ENCODE results near the gene LHFPL6.

Gene LHFPL6

DNA sequence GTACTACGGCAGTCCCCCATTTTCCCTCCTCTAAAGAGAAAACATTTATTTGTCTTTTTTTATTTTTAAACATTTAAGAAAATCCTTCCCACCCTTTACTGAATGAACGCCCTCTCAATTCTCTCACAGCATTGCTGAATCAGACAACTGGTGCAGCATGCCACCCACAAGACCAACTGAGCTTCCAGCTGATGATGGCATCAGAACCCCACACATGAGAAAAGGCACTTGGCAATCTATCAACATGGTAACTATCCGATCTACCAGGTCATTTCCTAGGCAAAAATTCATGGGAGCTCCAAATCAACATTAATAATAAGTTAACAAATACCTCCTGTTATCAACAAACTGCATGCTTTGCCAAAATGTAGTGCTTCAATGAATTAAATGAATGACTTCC, 43.1 kb downstream of the LHFPL6 start:
- in situ Hi-C loops (cut with MboI; ENCODE audit: low sequenced_read_pairs): no loop called here
- H3K9me3 ChIP-seq: peaks cover 3% of the 10 kb centered on the region; the same call in 1 of the 2 replicates

DNA sequence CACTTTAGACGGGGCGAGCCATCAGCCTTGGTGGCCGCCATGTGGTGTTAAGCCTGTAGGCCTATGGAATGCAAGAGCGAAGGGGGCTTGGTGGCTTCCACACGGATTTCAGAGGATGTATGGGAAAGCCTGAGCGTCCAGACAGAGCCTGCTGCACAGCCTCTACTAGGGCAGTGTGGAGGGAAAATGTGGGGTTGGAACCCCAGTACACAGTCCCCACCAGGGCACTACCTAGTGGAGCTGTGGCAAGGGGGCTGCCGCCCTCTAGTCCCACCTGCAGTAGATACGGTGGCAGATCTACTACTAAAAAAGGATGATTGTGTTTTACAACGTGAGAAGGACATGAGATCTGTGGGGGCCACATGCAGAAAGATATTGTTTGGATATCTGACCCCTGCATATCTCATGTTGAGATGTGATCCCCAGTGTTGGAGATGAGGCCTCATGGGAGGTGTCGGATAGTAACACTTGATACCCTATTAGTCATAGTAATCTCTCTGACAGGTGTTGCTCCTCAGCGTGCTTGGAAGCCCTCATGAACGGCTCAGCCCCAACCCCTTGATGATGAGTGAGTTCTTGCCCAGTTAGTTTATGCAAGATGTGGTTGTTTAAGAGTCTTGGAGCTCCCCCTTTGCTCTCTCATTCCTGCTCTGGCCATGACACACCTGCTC, 45.6 kb downstream of the LHFPL6 start:
- H3K27me3 ChIP-seq (ENCODE audit: low read depth): no peaks in the 10 kb centered on the region
- in situ Hi-C loops (cut with MboI; ENCODE audit: low sequenced_read_pairs): no loop called here
- H3K36me3 ChIP-seq (replicated peaks): no peaks in the 10 kb centered on the region

More for the DNA sequence above, 43.1 kb downstream of the LHFPL6 start:
- Histone ChIP-seq H3K4me1 (peaks cover 29% of the 10 kb centered on the region), H3K4me3 (no peak overlapping the region), H3K27me3 (ENCODE audit: low read depth) (no peaks in the 10 kb centered on the region), H3K36me3 (replicated peaks) (no peaks in the 10 kb centered on the region)
- no peak for DNase-seq (ENCODE audit: low spot score in 2 of 2)

DNA sequence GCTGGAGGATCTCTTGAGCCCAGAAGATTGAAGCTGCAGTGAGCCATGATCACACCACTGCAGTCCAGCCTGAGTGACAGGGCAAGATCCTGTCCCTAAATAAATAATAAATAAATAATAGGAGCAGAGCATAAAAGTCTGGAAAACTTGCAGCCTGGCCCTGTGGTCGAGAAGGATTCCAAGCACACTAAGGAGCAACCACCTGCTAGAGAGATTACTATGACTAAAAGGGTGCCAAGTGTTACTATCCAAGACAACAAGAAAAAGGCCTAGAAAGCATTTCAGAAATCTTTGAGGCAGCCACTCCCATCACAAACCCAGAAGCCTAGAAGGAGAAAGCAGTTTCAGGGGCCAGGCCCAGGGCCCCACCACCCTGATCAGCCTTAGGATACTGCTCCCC, 46.1 kb downstream of the LHFPL6 start:
- Histone ChIP-seq H3K36me3 (replicated peaks) (no peaks in the 10 kb centered on the region), H3K9me3 (peaks cover 3% of the 10 kb centered on the region; the same call in 1 of the 2 replicates), H3K4me3 (no peak overlapping the region), H3K4me1 (peaks cover 8% of the 10 kb centered on the region), H3K27me3 (ENCODE audit: low read depth) (no peaks in the 10 kb centered on the region)
- in situ Hi-C loops (cut with MboI; ENCODE audit: low sequenced_read_pairs): no loop called here
- no peak for DNase-seq (ENCODE audit: low spot score in 2 of 2)

More for the DNA sequence above, 45.6 kb downstream of the LHFPL6 start:
- Histone ChIP-seq H3K4me1 (peaks cover 10% of the 10 kb centered on the region), H3K4me3 (no peak overlapping the region), H3K9me3 (peaks cover 3% of the 10 kb centered on the region; the same call in 1 of the 2 replicates)
- DNase-seq (ENCODE audit: low spot score in 2 of 2): no peak

DNA sequence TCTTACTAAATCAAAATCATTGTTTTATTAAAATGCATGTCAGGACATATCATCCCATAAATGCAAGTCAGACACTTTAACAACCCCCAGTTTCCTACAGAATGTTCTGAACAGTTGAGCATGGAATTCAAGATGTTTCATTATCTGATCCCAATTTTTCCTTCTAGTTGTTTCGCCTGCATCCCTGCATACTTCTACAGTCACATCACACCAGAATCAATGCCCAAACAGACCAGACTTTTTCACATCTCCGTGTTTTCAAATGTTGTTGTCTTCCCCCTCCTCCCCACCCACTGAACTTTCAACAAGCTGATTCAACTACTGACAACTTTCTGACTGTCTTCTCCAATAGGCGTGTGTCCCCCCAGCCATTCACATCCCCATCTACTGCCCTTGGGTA, 48.6 kb downstream of the LHFPL6 start:
- Histone ChIP-seq H3K9me3 (peaks cover 3% of the 10 kb centered on the region; the same call in 1 of the 2 replicates), H3K4me3 (no peak overlapping the region), H3K27me3 (ENCODE audit: low read depth) (no peaks in the 10 kb centered on the region), H3K36me3 (replicated peaks) (no peaks in the 10 kb centered on the region), H3K4me1 (peaks cover 12% of the 10 kb centered on the region)
- no peak for DNase-seq (ENCODE audit: low spot score in 2 of 2)
- in situ Hi-C loops (cut with MboI; ENCODE audit: low sequenced_read_pairs): no loop called here

GRCh38 chr13:39552246-39552645, 50.7 kb downstream of the LHFPL6 start:
- peaks cover 16% of the 10 kb centered on the region for H3K4me1 ChIP-seq
- no peaks in the 10 kb centered on the region for H3K36me3 ChIP-seq (replicated peaks)
- no peaks in the 10 kb centered on the region for H3K9me3 ChIP-seq
- DNase-seq (ENCODE audit: low spot score in 2 of 2): no peak
- in situ Hi-C loops (cut with MboI; ENCODE audit: low sequenced_read_pairs): no loop called here
- H3K4me3 ChIP-seq: no peak overlapping the region
- H3K27me3 ChIP-seq (ENCODE audit: low read depth): no peaks in the 10 kb centered on the region

- H3K27me3 ChIP-seq (ENCODE audit: low read depth): no peaks in the 10 kb centered on the region
- DNase-seq (ENCODE audit: low spot score in 2 of 2): peak in 1 of 2 experiments; percentile 67
- H3K4me1 ChIP-seq: peaks cover 16% of the 10 kb centered on the region
- H3K4me3 ChIP-seq: no peak overlapping the region
- no peaks in the 10 kb centered on the region for H3K36me3 ChIP-seq (replicated peaks)
- no peaks in the 10 kb centered on the region for H3K9me3 ChIP-seq
- in situ Hi-C loops (cut with MboI; ENCODE audit: low sequenced_read_pairs): no loop called here
These were observed 52.1 kb downstream of the LHFPL6 start for GRCh38 chr13:39550931-39551330.

GRCh38 chr13:39547108-39547507, 55.9 kb downstream of the LHFPL6 start:
- no peak overlapping the region for H3K4me3 ChIP-seq
- H3K9me3 ChIP-seq: no peaks in the 10 kb centered on the region
- peaks cover 11% of the 10 kb centered on the region for H3K4me1 ChIP-seq
- H3K36me3 ChIP-seq (replicated peaks): no peaks in the 10 kb centered on the region
- no peaks in the 10 kb centered on the region for H3K27me3 ChIP-seq (ENCODE audit: low read depth)
- in situ Hi-C loops (cut with MboI; ENCODE audit: low sequenced_read_pairs): no loop called here
- DNase-seq (ENCODE audit: low spot score in 2 of 2): no peak

DNA sequence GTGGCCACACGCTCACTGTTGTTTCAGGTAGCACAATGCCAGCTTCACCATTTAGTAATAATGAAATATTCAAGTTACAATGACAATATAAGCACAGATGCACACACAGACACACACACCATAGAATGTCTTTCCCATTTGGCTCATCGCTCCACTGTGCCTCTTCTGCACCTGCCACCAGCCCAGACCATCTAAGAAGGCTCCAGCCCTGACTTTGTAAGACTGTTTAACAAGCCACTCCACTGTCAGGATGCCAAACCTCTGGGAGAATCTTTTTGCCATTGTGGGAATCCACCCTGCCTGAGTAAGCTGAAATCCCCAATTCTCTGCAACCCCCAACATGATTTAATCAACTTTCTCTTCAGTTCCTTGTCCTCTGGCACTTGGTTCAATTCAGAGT, 60.6 kb downstream of the LHFPL6 start:
- H3K36me3 ChIP-seq (replicated peaks): no peaks in the 10 kb centered on the region
- H3K9me3 ChIP-seq: no peaks in the 10 kb centered on the region

DNA sequence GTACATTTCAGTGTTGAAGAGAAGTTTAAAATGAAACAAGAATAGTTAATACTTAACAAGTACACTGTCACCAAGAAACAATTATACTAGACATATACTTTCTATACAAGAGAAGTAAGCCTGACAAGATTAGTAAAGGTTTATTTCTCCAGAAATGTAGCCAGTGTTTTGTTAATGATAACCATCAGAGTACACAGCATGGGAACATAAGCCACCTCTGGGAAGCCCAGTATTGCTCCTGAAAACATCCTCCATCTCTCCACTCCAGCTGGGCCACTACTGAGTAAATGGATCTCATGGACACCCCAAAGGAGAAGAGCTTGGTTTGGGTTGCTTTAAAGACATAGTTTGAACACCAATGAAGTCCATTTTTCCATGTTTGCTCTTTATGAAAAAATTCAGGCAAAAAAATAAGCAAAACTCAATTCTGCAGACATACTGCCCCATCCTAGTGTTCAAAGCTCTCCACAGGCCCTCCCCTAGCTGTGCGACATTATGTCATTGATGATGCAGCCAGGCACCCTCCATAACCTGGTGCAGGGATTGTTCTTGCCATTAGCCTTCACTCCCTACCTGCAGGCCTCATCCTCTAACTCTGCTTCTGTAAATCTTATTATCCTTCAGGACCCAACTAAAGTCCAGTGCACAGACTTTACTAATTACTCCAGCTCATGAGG, 61.9 kb downstream of the LHFPL6 start:
- no peaks in the 10 kb centered on the region for H3K27me3 ChIP-seq (ENCODE audit: low read depth)
- H3K4me3 ChIP-seq: no peak overlapping the region
- no peaks in the 10 kb centered on the region for H3K36me3 ChIP-seq (replicated peaks)
- no peak for DNase-seq (ENCODE audit: low spot score in 2 of 2)
- no peaks in the 10 kb centered on the region for H3K9me3 ChIP-seq
- no peaks in the 10 kb centered on the region for H3K4me1 ChIP-seq
- in situ Hi-C loops (cut with MboI; ENCODE audit: low sequenced_read_pairs): no loop called here

More for the DNA sequence above, 60.6 kb downstream of the LHFPL6 start:
- Histone ChIP-seq H3K4me1 (no peaks in the 10 kb centered on the region), H3K4me3 (no peak overlapping the region), H3K27me3 (ENCODE audit: low read depth) (no peaks in the 10 kb centered on the region)
- in situ Hi-C loops (cut with MboI; ENCODE audit: low sequenced_read_pairs): no loop called here
- DNase-seq (ENCODE audit: low spot score in 2 of 2): no peak

DNA sequence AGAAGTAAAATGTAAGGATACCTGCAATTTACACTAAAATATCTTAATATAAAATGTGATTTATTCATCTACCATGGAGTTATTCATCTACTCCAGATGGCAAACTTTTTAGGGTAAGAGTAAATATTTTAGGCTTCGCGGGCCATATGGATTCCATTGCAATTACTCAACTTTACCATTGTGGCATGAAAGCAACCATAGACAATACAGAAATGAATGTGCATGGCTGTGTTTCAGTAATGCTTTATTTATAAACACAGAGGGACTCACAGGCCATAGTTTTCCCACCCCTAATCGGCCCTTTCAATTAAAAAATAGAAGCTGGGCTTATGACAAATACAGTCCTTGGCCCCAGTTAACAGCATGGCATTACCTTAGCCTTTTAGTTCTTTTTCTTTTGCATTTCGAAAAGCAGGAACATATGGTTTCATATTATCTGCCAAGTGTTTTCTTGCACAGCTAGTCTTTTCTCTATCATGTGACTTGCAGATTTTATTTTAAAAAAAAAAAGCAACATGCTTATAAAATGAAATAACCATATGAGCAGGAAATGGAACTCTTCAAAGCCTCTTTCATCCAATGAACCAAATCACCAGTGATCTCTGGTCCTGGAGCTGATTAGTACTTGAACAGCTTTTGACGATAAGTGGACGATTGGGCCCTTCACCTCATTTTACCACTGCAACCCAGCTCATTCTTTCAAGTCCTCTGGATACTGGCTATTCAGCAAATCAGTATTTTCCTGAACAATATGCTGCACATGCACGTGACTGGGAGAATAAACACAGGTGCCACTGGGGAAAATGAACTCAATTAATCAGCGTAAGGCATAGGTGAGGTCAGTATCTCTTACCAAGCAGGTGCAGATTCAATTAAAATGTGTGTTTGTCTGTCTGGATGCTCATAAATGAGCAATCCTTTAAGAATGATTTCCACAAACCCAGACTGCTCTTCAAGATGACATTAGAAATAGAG, 63.9 kb downstream of the LHFPL6 start:
- Histone ChIP-seq H3K36me3 (replicated peaks) (no peaks in the 10 kb centered on the region), H3K27me3 (ENCODE audit: low read depth) (no peaks in the 10 kb centered on the region), H3K9me3 (no peaks in the 10 kb centered on the region), H3K4me3 (no peak overlapping the region), H3K4me1 (no peaks in the 10 kb centered on the region)
- no peak for DNase-seq (ENCODE audit: low spot score in 2 of 2)
- in situ Hi-C loops (cut with MboI; ENCODE audit: low sequenced_read_pairs): no loop called here

GRCh38 chr13:39536906-39537305, 66.1 kb downstream of the LHFPL6 start:
- Histone ChIP-seq H3K27me3 (ENCODE audit: low read depth) (no peaks in the 10 kb centered on the region), H3K4me1 (no peaks in the 10 kb centered on the region), H3K4me3 (no peak overlapping the region), H3K36me3 (replicated peaks) (no peaks in the 10 kb centered on the region), H3K9me3 (no peaks in the 10 kb centered on the region)
- no peak for DNase-seq (ENCODE audit: low spot score in 2 of 2)
- in situ Hi-C loops (cut with MboI; ENCODE audit: low sequenced_read_pairs): no loop called here

GRCh38 chr13:39536274-39536673, 66.7 kb downstream of the LHFPL6 start:
- no peaks in the 10 kb centered on the region for H3K9me3 ChIP-seq
- DNase-seq (ENCODE audit: low spot score in 2 of 2): no peak
- no peaks in the 10 kb centered on the region for H3K36me3 ChIP-seq (replicated peaks)
- H3K27me3 ChIP-seq (ENCODE audit: low read depth): no peaks in the 10 kb centered on the region
- in situ Hi-C loops (cut with MboI; ENCODE audit: low sequenced_read_pairs): no loop called here
- H3K4me3 ChIP-seq: no peak overlapping the region
- H3K4me1 ChIP-seq: no peaks in the 10 kb centered on the region

DNA sequence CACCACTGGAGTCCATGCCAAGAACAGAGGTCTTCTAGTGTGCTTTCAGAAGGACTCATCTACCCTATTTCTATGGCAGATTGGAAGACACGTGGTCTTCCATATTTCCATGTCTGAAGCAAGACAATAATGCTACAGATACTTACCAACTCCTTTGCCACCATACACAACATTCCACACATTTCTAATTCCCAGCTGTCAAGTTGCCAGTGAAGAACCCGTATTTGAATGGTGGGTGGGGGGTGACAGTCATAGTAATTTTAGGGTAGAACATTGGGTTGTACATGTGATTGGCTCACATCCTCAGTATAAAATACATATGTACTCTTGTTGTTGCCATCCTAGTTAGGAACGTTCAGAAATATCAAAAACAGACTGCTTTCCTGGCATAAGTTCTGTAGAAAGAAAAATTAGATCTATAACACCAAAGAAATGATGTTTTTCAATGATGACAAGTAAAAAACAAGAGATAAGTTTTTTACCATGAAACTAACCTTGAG, 69.3 kb downstream of the LHFPL6 start:
- H3K36me3 ChIP-seq (replicated peaks): no peaks in the 10 kb centered on the region
- H3K27me3 ChIP-seq (ENCODE audit: low read depth): no peaks in the 10 kb centered on the region
- no peak for DNase-seq (ENCODE audit: low spot score in 2 of 2)
- no peaks in the 10 kb centered on the region for H3K9me3 ChIP-seq
- in situ Hi-C loops (cut with MboI; ENCODE audit: low sequenced_read_pairs): no loop called here
- H3K4me3 ChIP-seq: no peak overlapping the region
- no peaks in the 10 kb centered on the region for H3K4me1 ChIP-seq
